Naive thymus-derived CD8-positive, alpha-beta T cell (primary cell): ENCODE results near the gene RAB44. TPM values are rescaled to one million over a fixed set of nuclear protein-coding genes. Genes with fewer than 3 reads are reported as not detected.

Experiments used
- ATAC-seq, 2 donors: fragments of 150-1000 bp; cut with Tn5 transposase in 1 of 2; sonication (Bioruptor Pico), chemical (Tn5 transposase) in 1 of 2; 1 replicate in 1 of 2; 2 replicates in 1 of 2; pipeline ENCODE4 v1.10.0; 2021; ENCODE audit warnings: mild to moderate bottlenecking in 2 of 2, moderate library complexity in 2 of 2
- POLR2A ChIA-PET: fragments of 350-600 bp; sonication (Branson Sonifier 250); formaldehyde crosslinking; loops from one replicate; lab custom pipeline; 2021; ENCODE audit warnings: antibody characterized with exemption; lab: Charles Lee
- DNase-seq, 10 donors: peaks; one replicate each; pipeline versions ENCODE4 v3.0.0 to v3.0.0-alpha.2; 2020 to 2022
- H3K27ac Mint-ChIP-seq, 10 donors: one replicate each; pipeline ENCODE4 v1.8.0; 2020 to 2022; ENCODE audit warnings: mild to moderate bottlenecking in 10 of 10, mixed read lengths in 10 of 10, moderate library complexity in 4 of 10, inconsistent platforms in 1 of 10
- H3K27me3 Mint-ChIP-seq, 5 donors: one replicate each; pipeline ENCODE4 v1.8.0; 2021 to 2022; ENCODE audit warnings: mixed read lengths in 5 of 5
- H3K36me3 Mint-ChIP-seq, 3 donors: one replicate each; pipeline ENCODE4 v1.8.0; 2020 to 2022; ENCODE audit warnings: mixed read lengths in 3 of 3, mild to moderate bottlenecking in 2 of 3, inconsistent platforms in 1 of 3
- H3K4me1 Mint-ChIP-seq, 4 donors: one replicate each; pipeline ENCODE4 v1.8.0; 2021 to 2022; ENCODE audit warnings: mixed read lengths in 4 of 4
- H3K4me3 Mint-ChIP-seq, 10 donors: one replicate each; pipeline ENCODE4 v1.8.0; 2020 to 2022; ENCODE audit warnings: mild to moderate bottlenecking in 10 of 10, mixed read lengths in 10 of 10, moderate library complexity in 6 of 10, inconsistent platforms in 1 of 10
- H3K9me3 Mint-ChIP-seq, 9 donors: one replicate each; pipeline ENCODE4 v1.8.0; 2020 to 2022; ENCODE audit warnings: mixed read lengths in 9 of 9, mild to moderate bottlenecking in 3 of 9, inconsistent platforms in 1 of 9, moderate library complexity in 1 of 9
- polyA plus RNA-seq, 3 donors: library from polyadenylated mRNA; unstranded; fragments of 300-500 nt; fragmentation: Illumina TruSeq; gene quantifications; one replicate each; pipeline ENCODE4 v1.2.3, GENCODE V29; 2021
- total RNA-seq, 8 experiments: library from RNA in 2 of 8; stranded (reverse) in 2 of 8; gene quantifications; one replicate each; pipeline ENCODE4 v1.2.3 and lab custom pipeline; 2021 to 2026

RAB44 gene
- total and polyA plus RNA-seq, 5 experiments from 2014 or later: not detected

GRCh38 chr6:36755435-36756348 lies 58.1 kb downstream of the RAB44 start:
- ATAC-seq (peak; percentile 64), DNase-seq (peak in 1 of 10 donors; percentile 46)
- H3K4me3 Mint-ChIP-seq: peak overlapping the region in 4 of 10 donors; percentile 34 to 77 (median 55)
- H3K27ac Mint-ChIP-seq: peak overlapping the region in 8 of 10 donors; percentile 2 to 89 (median 66)
- no peaks in the 10 kb centered on the region for H3K9me3 Mint-ChIP-seq
- no peaks in the 10 kb centered on the region for H3K36me3 Mint-ChIP-seq
- H3K27me3 Mint-ChIP-seq: peaks cover 0 to 7% (median 0%) of the 10 kb centered on the region in 5 donors
- POLR2A ChIA-PET: interaction anchor here (1.3 kb wide), 1 partner anchor 16 kb away, joined by 4 read pairs; no protein-coding TSS in a partner anchor
- H3K4me1 Mint-ChIP-seq: peaks cover 9 to 79% (median 25%) of the 10 kb centered on the region in 4 donors

GRCh38 chr6:36756786-36757185 lies 59.2 kb downstream of the RAB44 start:
- no peak for ATAC-seq
- no peaks in the 10 kb centered on the region for H3K36me3 Mint-ChIP-seq
- peaks cover 0 to 7% (median 0%) of the 10 kb centered on the region in 5 donors for H3K27me3 Mint-ChIP-seq
- H3K9me3 Mint-ChIP-seq: no peaks in the 10 kb centered on the region
- no peak for DNase-seq
- POLR2A ChIA-PET: no interaction called here
- H3K4me3 Mint-ChIP-seq: peak overlapping the region in 2 of 10 donors; percentile 0 to 77
- H3K4me1 Mint-ChIP-seq: peaks cover 7 to 75% (median 25%) of the 10 kb centered on the region in 4 donors
- peak overlapping the region in 6 of 10 donors; percentile 29 to 89 (median 80) for H3K27ac Mint-ChIP-seq

GRCh38 chr6:36757206-36757605 lies 59.6 kb downstream of the RAB44 start:
- Mint-ChIP-seq H3K27ac (peak overlapping the region in 5 of 10 donors; percentile 37 to 90 (median 85)), H3K27me3 (peaks cover 0 to 7% (median 0%) of the 10 kb centered on the region in 5 donors), H3K36me3 (no peaks in the 10 kb centered on the region), H3K9me3 (no peaks in the 10 kb centered on the region), H3K4me3 (peak overlapping the region in 2 of 10 donors; percentile 0 to 77), H3K4me1 (peaks cover 7 to 72% (median 25%) of the 10 kb centered on the region in 4 donors)
- DNase-seq (no peak), ATAC-seq (no peak)
- POLR2A ChIA-PET: no interaction called here

DNA sequence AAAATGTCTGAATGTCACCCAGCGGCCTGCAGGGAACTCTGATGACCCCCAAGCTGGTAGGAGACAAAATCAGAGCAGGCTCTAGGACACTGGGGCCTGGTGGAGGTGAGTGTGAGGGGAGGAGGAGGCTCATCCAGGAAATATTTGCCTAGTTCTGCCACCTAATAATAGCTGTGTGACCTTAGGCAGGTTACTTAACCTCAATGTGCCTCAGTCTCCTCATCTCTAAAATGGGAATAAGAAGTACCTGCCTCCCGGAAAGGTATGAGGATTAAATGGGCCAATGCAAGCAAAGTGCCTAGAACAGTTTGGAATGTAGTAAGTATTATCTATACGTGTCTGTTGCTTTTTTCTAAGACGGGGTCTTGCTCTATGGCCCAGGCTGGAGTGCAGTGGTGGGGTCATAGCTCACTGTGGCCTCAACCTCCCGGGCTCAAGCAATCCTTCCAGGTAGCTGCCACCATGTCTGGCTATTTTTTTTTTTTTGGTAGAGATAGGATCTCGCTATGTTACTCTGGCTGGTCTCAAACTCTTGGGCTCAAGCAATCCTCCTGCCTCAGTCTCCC lies 60.4 kb downstream of the RAB44 start:
- no peaks in the 10 kb centered on the region for H3K36me3 Mint-ChIP-seq
- H3K27me3 Mint-ChIP-seq: peaks cover 0 to 7% (median 0%) of the 10 kb centered on the region in 5 donors
- H3K4me1 Mint-ChIP-seq: peaks cover 7 to 64% (median 25%) of the 10 kb centered on the region in 4 donors
- POLR2A ChIA-PET: interaction anchor here (0.6 kb wide), 1 partner anchor 163 kb away, joined by 3 read pairs; no protein-coding TSS in a partner anchor
- peak overlapping the region in 2 of 10 donors; percentile 58 to 83 for H3K27ac Mint-ChIP-seq
- no peaks in the 10 kb centered on the region for H3K9me3 Mint-ChIP-seq
- H3K4me3 Mint-ChIP-seq: peak overlapping the region in 1 of 10 donors; percentile 9
- DNase-seq (no peak), ATAC-seq (no peak)

GRCh38 chr6:36758516-36759147 lies 61.0 kb downstream of the RAB44 start:
- POLR2A ChIA-PET: interaction anchor here (0.6 kb wide), 1 partner anchor 400 kb away, joined by 4 read pairs; no protein-coding TSS in a partner anchor
- H3K4me3 Mint-ChIP-seq: peak overlapping the region in 1 of 10 donors; percentile 9
- no peak for DNase-seq
- H3K27ac Mint-ChIP-seq: peak overlapping the region in 3 of 10 donors; percentile 4 to 58 (median 56)
- H3K4me1 Mint-ChIP-seq: peaks cover 7 to 58% (median 25%) of the 10 kb centered on the region in 4 donors
- H3K36me3 Mint-ChIP-seq: no peaks in the 10 kb centered on the region
- no peak for ATAC-seq
- H3K27me3 Mint-ChIP-seq: peaks cover 0 to 7% (median 0%) of the 10 kb centered on the region in 5 donors
- no peaks in the 10 kb centered on the region for H3K9me3 Mint-ChIP-seq

- H3K9me3 Mint-ChIP-seq: no peaks in the 10 kb centered on the region
- DNase-seq (peak; percentile 46 to 79 (median 69)), ATAC-seq (peak; percentile 80 to 88)
- peaks cover 7 to 51% (median 25%) of the 10 kb centered on the region in 4 donors for H3K4me1 Mint-ChIP-seq
- peaks cover 0 to 7% (median 0%) of the 10 kb centered on the region in 5 donors for H3K27me3 Mint-ChIP-seq
- H3K36me3 Mint-ChIP-seq: no peaks in the 10 kb centered on the region
- no peak overlapping the region for H3K4me3 Mint-ChIP-seq
- peak overlapping the region in 2 of 10 donors; percentile 55 to 58 for H3K27ac Mint-ChIP-seq
- POLR2A ChIA-PET: interaction anchor here (0.6 kb wide), 1 partner anchor 400 kb away, joined by 4 read pairs; no protein-coding TSS in a partner anchor
Observed at GRCh38 chr6:36759148-36759759, 61.6 kb downstream of the RAB44 start.

- no peak for DNase-seq
- H3K27ac Mint-ChIP-seq: peak overlapping the region in 1 of 10 donors; percentile 13
- peaks cover 3 to 44% (median 17%) of the 10 kb centered on the region in 4 donors for H3K4me1 Mint-ChIP-seq
- no peaks in the 10 kb centered on the region for H3K36me3 Mint-ChIP-seq
- POLR2A ChIA-PET: no interaction called here
- no peaks in the 10 kb centered on the region for H3K9me3 Mint-ChIP-seq
- ATAC-seq: no peak
- no peak overlapping the region for H3K4me3 Mint-ChIP-seq
- H3K27me3 Mint-ChIP-seq: peaks cover 0 to 7% (median 0%) of the 10 kb centered on the region in 5 donors
Observed at GRCh38 chr6:36760685-36761435, 63.2 kb downstream of the RAB44 start.

GRCh38 chr6:36762123-36762522 lies 64.5 kb downstream of the RAB44 start:
- H3K36me3 Mint-ChIP-seq: no peaks in the 10 kb centered on the region
- H3K27me3 Mint-ChIP-seq: peaks cover 0 to 7% (median 0%) of the 10 kb centered on the region in 5 donors
- no peak overlapping the region for H3K27ac Mint-ChIP-seq
- peaks cover 3 to 39% (median 13%) of the 10 kb centered on the region in 4 donors for H3K4me1 Mint-ChIP-seq
- no peak for ATAC-seq
- H3K9me3 Mint-ChIP-seq: no peaks in the 10 kb centered on the region
- POLR2A ChIA-PET: no interaction called here
- H3K4me3 Mint-ChIP-seq: peak overlapping the region in 1 of 10 donors; percentile 10
- DNase-seq: no peak

DNA sequence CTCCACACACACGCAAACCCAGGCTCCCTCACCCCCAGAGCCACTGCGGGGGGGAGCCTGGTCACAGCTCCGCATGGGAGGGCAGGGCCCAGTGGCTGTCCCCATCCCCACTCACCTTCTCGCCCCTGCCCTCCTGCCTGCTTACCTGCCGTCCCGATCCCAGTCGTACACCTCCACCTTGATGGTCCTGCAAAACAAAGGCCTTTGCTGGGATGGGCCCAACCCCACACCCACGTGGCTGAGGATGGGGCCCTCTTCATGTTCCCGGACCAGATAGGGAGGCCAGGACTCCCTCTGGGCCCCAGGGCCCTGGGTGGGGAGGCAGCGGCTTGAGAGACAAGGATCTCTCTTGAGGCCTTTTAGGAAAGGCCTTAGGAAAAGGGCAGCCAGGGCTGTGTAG lies 67.6 kb downstream of the RAB44 start:
- Mint-ChIP-seq H3K36me3 (no peaks in the 10 kb centered on the region), H3K27ac (no peak overlapping the region), H3K27me3 (peaks cover 0 to under 1% (median 0%) of the 10 kb centered on the region in 5 donors), H3K9me3 (no peaks in the 10 kb centered on the region), H3K4me1 (peaks cover 17 to 40% (median 22%) of the 10 kb centered on the region in 4 donors), H3K4me3 (no peak overlapping the region)
- DNase-seq (no peak), ATAC-seq (no peak)
- POLR2A ChIA-PET: interaction anchor here (0.5 kb wide), 1 partner anchor 37 kb away, joined by 3 read pairs; no protein-coding TSS in a partner anchor

GRCh38 chr6:36765594-36766398 lies 68.2 kb downstream of the RAB44 start:
- DNase-seq (peak; percentile 62 to 88 (median 76)), ATAC-seq (peak; percentile 92 to 97)
- H3K36me3 Mint-ChIP-seq: no peaks in the 10 kb centered on the region
- POLR2A ChIA-PET: interaction anchor here (0.5 to 1.9 kb wide), 3 partner anchors 36 to 253 kb away, joined by 3 to 6 read pairs (median 4); no protein-coding TSS in a partner anchor
- peak overlapping the region in 1 of 10 donors; percentile 32 for H3K4me3 Mint-ChIP-seq
- H3K27me3 Mint-ChIP-seq: no peaks in the 10 kb centered on the region
- H3K4me1 Mint-ChIP-seq: peaks cover 22 to 47% (median 28%) of the 10 kb centered on the region in 4 donors
- no peaks in the 10 kb centered on the region for H3K9me3 Mint-ChIP-seq
- peak overlapping the region in 5 of 10 donors; percentile 55 to 63 (median 57) for H3K27ac Mint-ChIP-seq
